Mammary epithelial cell (primary cell): ENCODE results near the gene PIP5KL1.

Experiments
- CTCF ChIP-seq, 2 donors: IDR thresholded peaks in 1 of 2; conservative IDR thresholded peaks in 1 of 2; 2 replicates each; pipeline ENCODE4 v1.5.1; 2011 to 2012; ENCODE audit warnings: inconsistent platforms in 2 of 2, low read length in 2 of 2, mild to moderate bottlenecking in 2 of 2, control low read depth in 1 of 2, low read depth in 1 of 2; ENCODE audit not compliant: insufficient read depth in 1 of 2; ENCODE audit errors: extremely low read depth in 1 of 2
- EZH2 ChIP-seq: IDR thresholded peaks from 2 replicates; pipeline ENCODE4 v1.6.1; 2012; ENCODE audit warnings: low read length, inconsistent platforms, borderline replicate concordance

- no peak for TF ChIP-seq CTCF (conservative IDR thresholded peaks at IDR 0.05 in 1 of 2, IDR thresholded peaks at IDR 0.05 in 1 of 2; ENCODE audit: extremely low read depth in 1 of 2, insufficient read depth in 1 of 2, low read depth in 1 of 2, low read length in 2 of 2)
- no peak for TF ChIP-seq EZH2
Measured at GRCh38 chr9:127967151-127967809, 36.7 kb upstream of the PIP5KL1 start.
